NCI-H2107 (cell line): ENCODE measurements around the gene MYH16.
"Not testable (repeated sequence)": the region's sequence is repeated elsewhere in the genome, so short reads cannot be mapped to it uniquely, and the experiment has no call there.

Experiments
- DNase-seq: peaks from one replicate; lab custom pipeline; 2025; lab: John Stamatoyannopoulos, UW

The MYH16 gene

DNA sequence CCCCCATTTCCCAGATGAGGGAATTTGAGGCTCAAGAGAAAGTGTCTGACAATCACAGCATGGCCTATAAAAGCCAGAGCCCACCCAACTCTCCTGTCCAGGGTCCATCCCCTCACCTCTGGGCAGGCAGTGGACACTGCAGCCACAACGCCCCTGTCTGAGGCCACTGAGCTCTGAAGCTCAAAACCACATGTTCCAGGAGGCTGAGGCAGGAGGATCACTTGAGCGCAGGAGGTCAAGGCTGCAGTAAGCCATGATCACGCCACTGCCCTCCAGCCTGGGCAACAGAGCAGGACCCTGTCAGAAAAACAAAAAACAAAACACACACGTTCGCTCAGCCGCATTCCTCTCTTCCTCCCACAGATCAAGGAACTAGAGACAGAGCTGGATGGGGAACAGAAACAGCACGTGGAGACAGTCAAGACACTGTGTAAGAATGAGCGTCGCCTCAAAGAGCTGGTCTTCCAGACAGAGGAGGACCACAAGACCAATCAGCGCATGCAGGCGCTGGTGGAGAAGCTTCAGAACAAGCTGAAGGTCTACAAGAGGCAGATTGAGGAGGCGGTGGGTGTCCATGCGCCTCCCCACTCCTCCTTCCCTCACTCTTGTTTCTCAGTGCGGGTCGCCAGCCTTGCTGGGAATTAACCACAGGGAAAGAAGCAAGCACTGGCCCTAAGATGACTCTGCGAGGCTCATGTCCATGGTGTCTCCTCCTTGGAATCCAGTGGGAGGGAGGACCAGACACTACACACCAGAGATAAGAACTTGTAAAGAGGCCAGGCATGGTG, 33.0 kb downstream of the MYH16 start:
- no peak for DNase-seq

GRCh38 chr7:99308461-99309074, 35.9 kb downstream of the MYH16 start:
- DNase-seq = no peak

DNA sequence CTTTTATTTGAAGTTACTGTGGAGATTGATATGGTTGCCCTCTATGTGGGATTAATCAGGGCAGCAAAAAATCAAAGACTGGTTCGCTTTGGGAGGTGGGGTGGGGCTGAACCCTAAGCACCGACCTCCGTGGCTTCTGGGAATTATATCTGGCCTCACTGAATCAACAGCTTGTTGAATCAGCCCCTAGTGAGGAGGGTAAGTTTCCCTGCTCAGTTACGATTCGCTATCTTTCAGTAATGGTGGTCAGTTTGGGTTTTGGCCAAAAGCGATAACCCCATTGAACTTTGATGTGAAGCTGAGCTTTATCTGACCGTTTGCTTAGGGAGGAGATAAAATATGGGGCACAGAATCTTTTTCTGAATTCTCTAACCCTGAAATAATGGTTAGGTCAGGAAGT, 36.5 kb downstream of the MYH16 start:
- DNase-seq = no peak

- DNase-seq = no peak
Measured at GRCh38 chr7:99310004-99310403, 37.4 kb downstream of the MYH16 start.

DNA sequence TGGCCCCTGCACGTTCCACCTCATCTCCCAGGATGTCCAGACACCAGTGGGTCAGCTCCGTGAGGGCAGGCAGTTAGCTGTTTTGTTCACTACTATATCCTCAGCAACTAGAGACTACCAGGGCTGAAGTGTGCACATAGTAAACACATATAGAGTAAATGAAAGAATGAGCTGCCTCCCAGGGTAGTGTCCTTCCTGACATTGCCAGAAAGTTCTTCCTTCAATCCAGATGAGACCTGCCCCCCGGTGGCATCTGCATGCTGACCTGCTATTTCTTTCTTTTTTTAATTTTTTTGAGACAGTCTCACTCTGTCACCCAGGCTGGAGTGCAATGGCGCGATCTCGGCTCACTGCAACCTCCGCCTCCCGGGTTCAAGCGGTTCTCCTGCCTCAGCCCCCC, 39.1 kb downstream of the MYH16 start:
- no peak for DNase-seq

- DNase-seq = peak; percentile 47
Measured at GRCh38 chr7:99312316-99313203, 39.9 kb downstream of the MYH16 start.

GRCh38 chr7:99313204-99313573, 40.5 kb downstream of the MYH16 start:
- no peak for DNase-seq

DNA sequence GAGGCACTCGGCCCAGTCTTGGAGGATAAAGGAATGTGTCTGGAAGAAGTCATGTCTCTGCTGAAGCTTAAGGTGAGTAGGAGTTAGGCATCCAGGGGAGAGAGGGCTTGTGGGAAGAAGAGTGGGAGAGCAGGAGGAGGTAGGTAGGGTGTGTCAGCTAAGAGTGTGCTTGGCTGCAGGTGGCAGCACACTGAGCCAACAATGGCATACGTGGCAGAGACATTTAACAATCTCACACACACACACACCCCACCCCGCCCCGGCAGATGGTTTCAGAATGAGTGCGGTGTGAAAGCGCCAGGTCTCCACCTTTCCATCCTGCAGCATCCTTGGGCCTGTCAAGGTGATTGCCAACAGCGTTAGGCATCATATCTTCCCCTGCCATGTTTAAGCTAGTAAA, 41.9 kb downstream of the MYH16 start:
- peak; percentile 3 for DNase-seq

- no peak for DNase-seq
Measured at GRCh38 chr7:99320371-99320770, 47.7 kb downstream of the MYH16 start.

DNA sequence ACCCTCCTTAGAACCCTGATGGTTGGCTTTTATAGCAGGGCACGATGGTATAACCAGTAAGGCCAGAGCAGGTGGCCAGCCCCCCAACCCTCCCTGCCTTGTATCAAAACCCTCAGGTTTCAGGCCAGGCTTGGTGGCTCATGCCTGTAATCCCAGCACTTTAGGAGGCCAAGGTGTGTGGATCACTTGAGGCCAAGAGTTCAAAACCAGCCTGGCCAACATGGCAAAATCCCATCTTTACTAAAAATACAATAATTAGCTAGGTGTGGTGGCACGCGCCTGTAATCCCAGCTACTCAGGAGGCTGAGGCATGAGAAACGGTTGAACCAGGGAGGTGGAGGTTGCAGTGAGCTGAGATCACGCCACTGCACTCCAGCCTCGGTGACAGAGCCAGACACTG, 50.0 kb downstream of the MYH16 start:
- not testable (repeated sequence) for DNase-seq

- no peak for DNase-seq
Measured at GRCh38 chr7:99324559-99324958, 51.9 kb downstream of the MYH16 start.

DNA sequence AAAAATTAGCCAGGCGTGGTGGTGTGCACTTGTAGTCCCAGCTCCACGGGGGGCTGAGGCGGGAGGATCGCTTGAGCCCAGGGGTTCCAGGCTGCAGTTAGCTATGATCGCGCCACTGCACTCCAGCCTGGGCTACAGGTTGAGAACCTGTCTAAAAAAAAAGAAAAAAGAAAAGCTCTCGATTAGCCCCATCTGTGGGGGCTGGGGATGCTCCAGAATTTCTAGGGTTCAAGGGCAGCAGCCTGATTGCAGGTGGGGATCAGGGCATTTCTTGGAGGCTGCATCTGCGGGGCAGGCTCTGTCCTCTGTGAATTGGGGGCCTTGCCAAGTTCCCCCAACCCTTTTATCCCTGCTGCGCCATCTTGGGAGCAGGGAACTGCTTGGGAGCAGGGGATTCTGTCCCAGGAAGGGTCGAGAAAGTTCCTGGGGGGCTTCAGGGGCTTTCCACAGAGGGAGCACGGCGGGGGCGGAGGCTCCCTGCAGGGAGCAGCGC, 52.4 kb downstream of the MYH16 start:
- no peak for DNase-seq

GRCh38 chr7:99325592-99326407, 53.2 kb downstream of the MYH16 start, which contains the start of gene ARPC1A:
Gene ARPC1A (plus strand): TSS chr7:99325898. CDS start chr7:99333354, 7,456 bp downstream.
- DNase-seq = peak; percentile 89

DNA sequence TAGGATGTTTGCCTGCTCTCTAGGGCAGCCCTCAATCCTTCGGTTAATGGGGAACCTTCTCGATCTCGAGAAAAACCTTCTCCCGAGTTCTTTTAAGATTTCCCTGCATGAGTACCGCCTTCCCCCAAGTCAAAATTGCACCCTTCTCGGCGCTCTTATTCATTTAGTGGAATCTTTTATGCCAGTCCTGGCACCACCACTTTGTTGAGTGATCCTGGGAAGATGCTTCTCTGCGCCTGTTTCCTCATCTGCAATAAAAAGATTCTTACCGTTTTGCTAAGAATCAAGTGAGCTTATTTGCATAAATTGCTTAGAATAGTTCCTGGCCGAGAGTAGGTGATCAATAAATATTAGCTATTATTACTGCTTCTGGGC, 53.8 kb downstream of the MYH16 start:
- no peak for DNase-seq

DNA sequence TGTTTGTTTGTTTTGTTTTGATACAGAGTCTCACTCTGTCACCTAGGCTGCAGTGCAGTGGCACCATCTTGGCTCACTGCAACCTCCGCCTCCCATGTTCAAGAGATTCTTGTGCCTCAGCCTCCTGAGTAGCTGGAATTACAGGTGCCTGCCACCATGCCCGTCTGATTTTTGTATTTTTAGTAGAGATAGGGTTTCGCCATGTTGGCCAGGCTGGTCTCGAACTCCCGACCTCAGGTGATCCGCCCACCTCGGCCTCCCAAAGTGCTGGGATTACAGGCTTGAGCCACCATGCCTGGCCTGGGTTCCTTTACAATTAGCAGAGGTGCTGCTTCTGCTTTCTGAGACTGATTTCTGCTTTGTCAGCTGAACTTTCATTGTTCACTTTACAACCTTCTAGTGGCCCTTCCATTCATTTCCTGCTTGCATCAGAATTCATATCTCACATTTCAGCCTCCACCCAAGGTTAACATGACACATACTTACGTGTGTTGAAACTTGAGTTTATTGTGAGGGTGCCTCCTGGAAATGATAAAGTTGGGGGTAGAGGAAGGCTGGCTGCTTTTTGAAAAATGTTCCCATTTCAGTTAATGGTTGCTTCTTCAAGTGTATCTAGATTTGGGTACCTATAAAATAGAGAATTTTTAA, 57.8 kb downstream of the MYH16 start:
- not testable (repeated sequence) for DNase-seq

DNA sequence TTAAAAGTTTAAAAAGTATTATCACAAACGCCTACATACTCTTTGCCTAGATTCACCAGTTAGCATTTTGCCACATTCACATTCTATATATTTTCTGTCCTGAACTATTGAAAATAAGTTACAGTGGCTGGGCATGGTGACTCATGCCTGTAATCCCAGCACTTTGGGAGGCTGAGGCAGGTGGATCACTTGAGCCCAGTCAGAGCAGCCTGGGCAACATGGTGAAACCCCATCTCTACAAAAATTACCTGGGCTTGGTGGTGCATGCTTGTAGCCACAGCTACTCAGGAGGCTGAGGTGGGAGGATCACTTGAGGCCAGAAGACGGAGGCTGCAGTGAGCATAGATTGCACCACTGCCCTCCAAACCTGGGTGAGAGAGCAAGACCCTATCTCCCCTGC, 58.4 kb downstream of the MYH16 start:
- no peak for DNase-seq

DNA sequence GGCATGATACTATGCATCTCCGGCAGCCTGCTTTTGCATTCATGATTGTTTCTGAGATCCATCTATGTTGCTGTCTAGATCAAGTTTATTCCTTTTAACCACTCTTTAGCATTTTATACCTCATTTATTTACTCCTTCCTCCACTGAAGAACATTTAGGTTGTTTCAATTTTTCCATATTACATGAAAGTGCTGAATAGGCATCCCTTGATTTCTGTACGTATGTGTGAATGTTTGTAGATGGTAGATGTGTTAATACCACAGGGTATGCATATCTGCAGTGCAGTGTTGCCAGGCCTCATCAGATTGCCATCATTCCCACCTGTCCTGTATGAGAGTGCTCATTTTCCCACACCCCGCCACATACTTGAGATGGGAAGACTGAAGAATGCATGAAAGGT, 67.0 kb downstream of the MYH16 start:
- no peak for DNase-seq

DNA sequence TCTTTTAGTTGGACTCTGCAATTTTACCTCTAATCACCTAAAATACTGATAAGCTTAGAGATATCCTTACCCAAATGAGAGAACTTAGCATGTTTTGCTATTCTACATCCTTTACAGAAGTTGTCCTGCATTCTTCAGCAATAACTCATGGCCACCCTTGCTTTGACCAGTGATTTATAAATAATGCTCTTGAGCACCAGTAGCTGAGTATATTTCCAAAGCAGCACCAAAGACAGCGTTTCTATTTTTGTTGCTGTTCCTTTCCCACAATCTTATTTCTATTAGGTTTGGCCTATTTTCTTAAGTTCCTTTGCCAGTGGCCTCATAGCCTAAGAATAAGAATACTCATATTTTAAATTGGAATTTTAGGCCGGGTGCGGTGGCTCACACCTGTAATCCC, 68.0 kb downstream of the MYH16 start:
- DNase-seq = no peak

DNA sequence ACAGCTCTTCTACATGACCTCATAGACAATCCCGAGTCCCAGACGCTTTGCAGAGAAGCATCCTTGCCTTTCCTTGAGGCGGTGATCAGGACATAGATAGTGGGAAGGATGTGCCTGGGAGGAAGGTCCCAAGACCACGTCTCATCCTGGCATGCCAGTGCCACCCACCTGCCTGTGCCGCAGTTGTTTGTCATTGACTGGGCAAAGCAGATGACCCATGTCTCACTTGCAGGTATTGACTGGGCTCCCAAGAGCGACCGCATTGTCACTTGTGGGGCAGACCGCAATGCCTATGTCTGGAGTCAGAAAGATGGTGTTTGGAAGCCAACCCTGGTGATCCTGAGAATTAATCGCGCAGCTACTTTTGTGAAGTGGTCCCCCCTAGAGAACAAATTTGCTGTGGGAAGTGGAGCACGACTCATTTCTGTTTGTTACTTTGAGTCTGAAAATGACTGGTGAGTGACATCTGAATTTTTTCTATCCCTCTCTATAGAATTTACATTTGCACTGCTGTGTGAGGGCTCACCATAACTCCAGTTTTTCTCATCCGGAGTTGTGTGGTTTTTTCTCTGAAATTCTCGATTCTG, 71.5 kb downstream of the MYH16 start:
- DNase-seq = no peak

GRCh38 chr7:99350641-99351040, 78.0 kb downstream of the MYH16 start:
- not testable (repeated sequence) for DNase-seq

DNA sequence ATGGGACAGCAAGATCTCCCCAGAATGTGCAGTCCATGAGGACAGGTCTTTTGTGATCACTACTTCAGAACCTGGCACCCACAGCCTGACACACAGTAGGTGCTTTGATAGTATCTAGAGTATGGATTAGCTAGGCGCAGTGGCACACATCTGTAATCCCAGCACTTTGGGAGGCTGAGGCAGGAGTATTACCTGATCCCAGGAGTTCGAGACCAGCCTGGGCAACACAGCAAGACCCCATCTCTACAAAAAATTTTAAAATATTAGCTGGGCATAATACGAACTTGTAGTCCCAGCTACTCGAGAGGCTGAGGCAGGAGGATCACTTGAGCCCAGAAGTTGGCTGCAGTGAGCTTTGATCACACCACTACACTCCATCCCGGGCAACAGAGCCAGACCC, 79.6 kb downstream of the MYH16 start:
- DNase-seq = no peak
